ENCODE results near the gene CDH22. TPM values are rescaled to one million over a fixed set of nuclear protein-coding genes. Genes with fewer than 3 reads are reported as not detected.

The CDH22 gene
- total and polyA plus RNA-seq, 7 experiments from 2014 or later, result not detected

DNA sequence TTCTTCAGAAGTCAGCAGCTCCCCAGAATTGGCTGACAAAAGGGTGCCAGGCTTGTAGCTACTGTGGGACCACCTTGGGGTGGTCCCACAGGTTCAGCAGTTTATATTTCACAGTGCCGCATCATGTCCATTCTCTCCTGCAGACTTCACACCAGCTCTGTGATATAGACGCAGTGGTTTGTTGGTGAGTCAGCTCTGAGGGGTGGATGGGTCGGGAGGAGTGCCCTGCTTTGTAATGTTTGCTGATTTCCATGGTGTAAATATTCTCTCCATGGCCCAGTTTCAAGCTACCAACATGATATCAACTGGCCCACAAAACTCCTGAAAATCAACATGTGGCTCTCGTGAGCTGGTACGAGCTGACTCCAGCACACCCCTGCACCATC, 78.2 kb downstream of the CDH22 start:
- POLR2A ChIA-PET, result no interaction called here

DNA sequence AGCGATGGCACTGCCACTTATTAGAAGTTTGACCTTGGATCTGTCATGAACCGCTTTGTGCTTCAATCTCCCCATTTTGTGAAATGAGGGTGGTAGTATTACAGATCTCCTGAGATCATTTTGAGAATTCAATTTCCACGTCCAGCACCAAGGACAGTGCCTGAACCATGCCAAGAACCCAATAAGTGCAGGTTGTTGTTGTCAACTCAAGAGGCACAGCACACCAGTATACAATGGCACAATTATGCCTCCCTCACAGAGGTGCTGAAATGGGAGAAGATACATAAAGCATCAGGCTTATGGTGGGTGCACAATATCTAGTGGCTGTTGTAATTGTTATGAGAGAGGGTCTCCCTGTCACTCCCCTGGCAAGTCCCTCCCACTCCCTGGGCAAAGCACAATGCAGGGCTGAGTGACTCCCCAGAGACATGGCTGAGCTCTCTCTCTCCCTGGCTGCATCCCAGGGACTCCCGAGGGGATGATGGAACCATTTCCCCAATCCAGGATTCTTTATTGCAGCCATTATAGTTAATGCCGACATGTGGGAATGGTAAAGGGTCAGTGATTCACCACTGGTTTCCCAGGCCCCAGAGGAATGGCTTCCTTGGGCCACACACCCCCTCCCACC, 78.7 kb downstream of the CDH22 start:
- POLR2A ChIA-PET, result no interaction called here
- Histone ChIP-seq H3K9me3 (ENCODE audit: control insufficient read depth in 2 of 3, low read length in 3 of 3) (no peaks in the 10 kb centered on the region), H3K27me3 (ENCODE audit: control insufficient read depth in 2 of 2, insufficient read depth in 2 of 2, low read length in 2 of 2) (no peaks in the 10 kb centered on the region), H3K27ac (ENCODE audit: low read depth, low read length) (no peak overlapping the region), H3K4me3 (ENCODE audit: low read length) (no peak overlapping the region), H3K4me1 (ENCODE audit: control insufficient read depth in 2 of 2, insufficient read depth in 2 of 2, low read length in 2 of 2) (no peaks in the 10 kb centered on the region), H3K36me3 (ENCODE audit: control insufficient read depth in 2 of 3, insufficient read depth in 3 of 3, low read length in 3 of 3) (no peaks in the 10 kb centered on the region)
- Mint-ChIP-seq H3K4me1 (peaks cover 0 to 2% (median 0%) of the 10 kb centered on the region in 7 donors), H3K36me3 (no peaks in the 10 kb centered on the region), H3K27ac (no peak overlapping the region), H3K9me3 (peaks cover 0 to 4% (median 0%) of the 10 kb centered on the region in 11 donors), H3K27me3 (peaks cover 2 to 57% (median 42%) of the 10 kb centered on the region in 5 donors), H3K4me3 (no peak overlapping the region)
- intact Hi-C loops (cut with micrococcal nuclease), result no loop called here
- CTCF ChIA-PET, result interaction anchor here (0.6 kb wide), 1 partner anchor 111 kb away, joined by 3 read pairs; no protein-coding TSS in a partner anchor
- DNase-seq (no peak), ATAC-seq (no peak)

More for the DNA sequence above, 78.2 kb downstream of the CDH22 start:
- H3K9me3 ChIP-seq (ENCODE audit: control insufficient read depth in 2 of 3, low read length in 3 of 3), result no peaks in the 10 kb centered on the region
- DNase-seq (no peak), ATAC-seq (no peak)
- H3K27ac Mint-ChIP-seq, result no peak overlapping the region
- peaks cover 2 to 52% (median 38%) of the 10 kb centered on the region in 5 donors for H3K27me3 Mint-ChIP-seq
- CTCF ChIA-PET, result interaction anchor here (0.5 to 0.7 kb wide), 3 partner anchors 54 to 112 kb away, joined by 3 read pairs; no protein-coding TSS in a partner anchor
- no peak overlapping the region for H3K4me3 ChIP-seq (ENCODE audit: low read length)
- no peaks in the 10 kb centered on the region for H3K27me3 ChIP-seq (ENCODE audit: control insufficient read depth in 2 of 2, insufficient read depth in 2 of 2, low read length in 2 of 2)
- no peaks in the 10 kb centered on the region for H3K36me3 Mint-ChIP-seq
- peaks cover 0 to 4% (median 0%) of the 10 kb centered on the region in 11 donors for H3K9me3 Mint-ChIP-seq
- intact Hi-C loops (cut with micrococcal nuclease), result no loop called here
- no peak overlapping the region for H3K27ac ChIP-seq (ENCODE audit: low read depth, low read length)
- H3K4me3 Mint-ChIP-seq, result no peak overlapping the region
- H3K4me1 Mint-ChIP-seq, result peaks cover 0 to 2% (median 0%) of the 10 kb centered on the region in 7 donors
- H3K36me3 ChIP-seq (ENCODE audit: control insufficient read depth in 2 of 3, insufficient read depth in 3 of 3, low read length in 3 of 3), result no peaks in the 10 kb centered on the region
- H3K4me1 ChIP-seq (ENCODE audit: control insufficient read depth in 2 of 2, insufficient read depth in 2 of 2, low read length in 2 of 2), result no peaks in the 10 kb centered on the region

- Histone ChIP-seq H3K27me3 (ENCODE audit: control insufficient read depth in 2 of 2, insufficient read depth in 2 of 2, low read length in 2 of 2) (no peaks in the 10 kb centered on the region), H3K36me3 (ENCODE audit: control insufficient read depth in 2 of 3, insufficient read depth in 3 of 3, low read length in 3 of 3) (no peaks in the 10 kb centered on the region), H3K4me1 (ENCODE audit: control insufficient read depth in 2 of 2, insufficient read depth in 2 of 2, low read length in 2 of 2) (no peaks in the 10 kb centered on the region), H3K27ac (ENCODE audit: low read depth, low read length) (no peak overlapping the region), H3K9me3 (ENCODE audit: control insufficient read depth in 2 of 3, low read length in 3 of 3) (no peaks in the 10 kb centered on the region), H3K4me3 (ENCODE audit: low read length) (no peak overlapping the region)
- H3K9me3 Mint-ChIP-seq, result peaks cover 0 to 4% (median 0%) of the 10 kb centered on the region in 11 donors
- H3K4me1 Mint-ChIP-seq, result peaks cover 0 to 2% (median 0%) of the 10 kb centered on the region in 7 donors
- intact Hi-C loops (cut with micrococcal nuclease), result no loop called here
- H3K36me3 Mint-ChIP-seq, result no peaks in the 10 kb centered on the region
- H3K27me3 Mint-ChIP-seq, result peaks cover 2 to 58% (median 43%) of the 10 kb centered on the region in 5 donors
- H3K27ac Mint-ChIP-seq, result no peak overlapping the region
- no peak overlapping the region for H3K4me3 Mint-ChIP-seq
- ChIA-PET CTCF (no interaction called here), POLR2A (no interaction called here)
- DNase-seq (no peak), ATAC-seq (no peak)
These were observed 79.6 kb downstream of the CDH22 start for GRCh38 chr20:46228670-46229069.

- POLR2A ChIA-PET, result no interaction called here
- peaks cover 5 to 55% (median 41%) of the 10 kb centered on the region in 5 donors for H3K27me3 Mint-ChIP-seq
- no peaks in the 10 kb centered on the region for H3K36me3 ChIP-seq (ENCODE audit: control insufficient read depth in 2 of 3, insufficient read depth in 3 of 3, low read length in 3 of 3)
These were observed 81.0 kb downstream of the CDH22 start for GRCh38 chr20:46227272-46227767.

DNA sequence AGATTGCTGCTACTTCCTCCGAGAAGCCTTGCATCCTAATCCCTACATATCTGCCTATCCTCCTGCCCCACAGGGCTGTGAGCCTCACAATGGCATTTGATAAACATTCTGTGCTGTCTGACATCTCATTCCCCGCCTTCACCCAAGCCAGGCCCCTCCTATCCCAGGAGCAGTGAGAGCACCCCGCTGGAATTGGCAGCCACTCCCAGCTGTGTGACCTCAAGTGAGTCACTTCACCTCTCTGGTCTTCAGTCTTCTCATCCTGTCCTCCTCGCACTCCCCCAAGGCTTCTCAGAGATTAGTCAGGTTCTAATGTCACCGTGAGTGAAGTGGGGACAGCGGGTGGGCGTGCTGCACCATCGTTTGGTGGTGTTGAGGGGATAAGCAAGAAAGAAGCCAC, 81.7 kb downstream of the CDH22 start:
- CTCF ChIA-PET, result interaction anchor here (0.7 kb wide), 1 partner anchor 9 kb away, joined by 4 read pairs; no protein-coding TSS in a partner anchor
- POLR2A ChIA-PET, result no interaction called here
- Histone ChIP-seq H3K36me3 (ENCODE audit: control insufficient read depth in 2 of 3, insufficient read depth in 3 of 3, low read length in 3 of 3) (no peaks in the 10 kb centered on the region), H3K9me3 (ENCODE audit: control insufficient read depth in 2 of 3, low read length in 3 of 3) (no peaks in the 10 kb centered on the region), H3K27ac (ENCODE audit: low read depth, low read length) (no peak overlapping the region), H3K4me1 (ENCODE audit: control insufficient read depth in 2 of 2, insufficient read depth in 2 of 2, low read length in 2 of 2) (no peaks in the 10 kb centered on the region), H3K4me3 (ENCODE audit: low read length) (no peak overlapping the region), H3K27me3 (ENCODE audit: control insufficient read depth in 2 of 2, insufficient read depth in 2 of 2, low read length in 2 of 2) (no peaks in the 10 kb centered on the region)
- Mint-ChIP-seq H3K9me3 (peaks cover 0 to 4% (median 0%) of the 10 kb centered on the region in 11 donors), H3K36me3 (no peaks in the 10 kb centered on the region), H3K4me1 (peaks cover 0 to 2% (median 0%) of the 10 kb centered on the region in 7 donors), H3K4me3 (no peak overlapping the region), H3K27me3 (peaks cover 5 to 48% (median 36%) of the 10 kb centered on the region in 5 donors), H3K27ac (no peak overlapping the region)
- ATAC-seq, result no peak
- intact Hi-C loops (cut with micrococcal nuclease), result no loop called here
- DNase-seq, result no peak

More at GRCh38 chr20:46227272-46227767, 81.0 kb downstream of the CDH22 start:
- DNase-seq, result no peak
- Histone ChIP-seq H3K27me3 (ENCODE audit: control insufficient read depth in 2 of 2, insufficient read depth in 2 of 2, low read length in 2 of 2) (no peaks in the 10 kb centered on the region), H3K27ac (ENCODE audit: low read depth, low read length) (no peak overlapping the region), H3K9me3 (ENCODE audit: control insufficient read depth in 2 of 3, low read length in 3 of 3) (no peaks in the 10 kb centered on the region), H3K4me3 (ENCODE audit: low read length) (no peak overlapping the region), H3K4me1 (ENCODE audit: control insufficient read depth in 2 of 2, insufficient read depth in 2 of 2, low read length in 2 of 2) (no peaks in the 10 kb centered on the region)
- H3K27ac Mint-ChIP-seq, result no peak overlapping the region
- CTCF ChIA-PET, result no interaction called here
- H3K4me1 Mint-ChIP-seq, result peaks cover 0 to 2% (median 0%) of the 10 kb centered on the region in 7 donors
- H3K36me3 Mint-ChIP-seq, result no peaks in the 10 kb centered on the region
- intact Hi-C loops (cut with micrococcal nuclease), result no loop called here
- H3K4me3 Mint-ChIP-seq, result no peak overlapping the region
- peaks cover 0 to 4% (median 0%) of the 10 kb centered on the region in 11 donors for H3K9me3 Mint-ChIP-seq
- ATAC-seq, result no peak

- Histone ChIP-seq H3K9me3 (ENCODE audit: control insufficient read depth in 2 of 3, low read length in 3 of 3) (no peaks in the 10 kb centered on the region), H3K27me3 (ENCODE audit: control insufficient read depth in 2 of 2, insufficient read depth in 2 of 2, low read length in 2 of 2) (no peaks in the 10 kb centered on the region), H3K36me3 (ENCODE audit: control insufficient read depth in 2 of 3, insufficient read depth in 3 of 3, low read length in 3 of 3) (no peaks in the 10 kb centered on the region), H3K4me3 (ENCODE audit: low read length) (no peak overlapping the region), H3K4me1 (ENCODE audit: control insufficient read depth in 2 of 2, insufficient read depth in 2 of 2, low read length in 2 of 2) (no peaks in the 10 kb centered on the region), H3K27ac (ENCODE audit: low read depth, low read length) (no peak overlapping the region)
- Mint-ChIP-seq H3K27me3 (peaks cover 4 to 46% (median 28%) of the 10 kb centered on the region in 5 donors), H3K4me3 (no peak overlapping the region), H3K4me1 (no peaks in the 10 kb centered on the region), H3K9me3 (peaks cover 0 to 1% (median 0%) of the 10 kb centered on the region in 11 donors), H3K27ac (no peak overlapping the region), H3K36me3 (no peaks in the 10 kb centered on the region)
- ATAC-seq, result no peak
- CTCF ChIA-PET, result no interaction called here
- intact Hi-C loops (cut with micrococcal nuclease), result no loop called here
- POLR2A ChIA-PET, result no interaction called here
- no peak for DNase-seq
These were observed 85.7 kb downstream of the CDH22 start for GRCh38 chr20:46222521-46223007.

Data from naive thymus-derived CD4-positive, alpha-beta T cell (primary cell).